Activated CD8-positive, alpha-beta T cell treated with anti-CD3 and anti-CD28 coated beads for 36 hours (primary cell): ENCODE results near the gene EDC4. TPM values are rescaled to one million over a fixed set of nuclear protein-coding genes. Genes with fewer than 3 reads are reported as not detected.

Experiments used
- ATAC-seq: fragments of 200-7000 bp; cut with Tn5 transposase; one replicate; pipeline ENCODE4 v1.10.0; 2021; ENCODE audit warnings: mild to moderate bottlenecking, moderate library complexity
- CTCF ChIA-PET: fragments of 350-600 bp; sonication (Branson Sonifier 250); formaldehyde crosslinking; loops from one replicate; lab custom pipeline; 2021; ENCODE audit warnings: antibody characterized with exemption; lab: Charles Lee
- POLR2A ChIA-PET: fragments of 350-600 bp; sonication (Branson Sonifier 250); formaldehyde crosslinking; loops from one replicate; lab custom pipeline; 2021; ENCODE audit warnings: antibody characterized with exemption; lab: Charles Lee
- DNase-seq: peaks from one replicate; pipeline ENCODE4 v3.0.0-alpha.2; 2020
- H3K27ac Mint-ChIP-seq: one replicate; pipeline ENCODE4 v1.8.0; 2021; ENCODE audit warnings: mild to moderate bottlenecking, mixed read lengths
- H3K27me3 Mint-ChIP-seq: one replicate; pipeline ENCODE4 v1.8.0; 2021; ENCODE audit warnings: mixed read lengths
- H3K36me3 Mint-ChIP-seq: one replicate; pipeline ENCODE4 v1.8.0; 2021; ENCODE audit warnings: low read depth, mixed read lengths
- H3K4me1 Mint-ChIP-seq: one replicate; pipeline ENCODE4 v1.8.0; 2021; ENCODE audit warnings: low read depth, mixed read lengths
- H3K4me3 Mint-ChIP-seq: one replicate; pipeline ENCODE4 v1.8.0; 2021; ENCODE audit warnings: mild to moderate bottlenecking, moderate library complexity, mixed read lengths
- H3K9me3 Mint-ChIP-seq: one replicate; pipeline ENCODE4 v1.8.0; 2021; ENCODE audit warnings: mixed read lengths
- intact Hi-C: fragments of 100-400 bp; cut with micrococcal nuclease; formaldehyde crosslinking; loops from one replicate; pipeline ENCODE4 v1.10.0; 2022
- total RNA-seq, 2 experiments: library from RNA; stranded (reverse); gene quantifications; one replicate each; pipeline ENCODE4 v1.2.3, GENCODE V29; 2021
- TF ChIP-seq, protein P1 (sequence below): fragments of 200-600 bp; IDR thresholded peaks from one replicate; pipeline ENCODE4 v1.8.0; 2022; ENCODE audit warnings: antibody characterized with exemption, mild to moderate bottlenecking

Gene EDC4
- total RNA-seq, 2 experiments from 2014 or later, result 78.7 to 90.9 TPM

DNA sequence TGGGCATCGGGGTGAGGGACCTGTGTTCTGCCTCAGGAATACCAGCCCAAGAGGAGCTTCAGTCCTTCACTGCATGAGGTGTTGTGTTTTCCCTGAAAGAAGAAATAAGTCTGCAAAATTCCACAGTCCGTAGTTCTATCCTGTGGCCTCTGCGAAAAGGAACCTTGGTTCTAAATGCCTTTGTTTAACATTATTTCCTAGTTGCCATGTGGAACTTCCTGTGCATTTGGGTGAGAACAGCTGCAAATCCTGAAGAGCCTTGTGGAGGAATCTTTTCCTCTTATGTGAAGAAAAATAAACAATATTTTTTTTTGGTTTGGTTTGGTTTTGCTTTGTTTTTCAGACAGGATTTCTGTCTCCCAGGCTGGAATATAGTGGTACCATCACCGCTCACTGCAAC is 30.0 kb downstream of the EDC4 start:
- ChIA-PET CTCF (interaction anchor here (1.0 to 7.2 kb wide), 4 partner anchors 18 to 86 kb away, joined by 3 to 45 read pairs (median 6); partner anchors contain the start of gene NRN1L), POLR2A (no interaction called here)
- H3K36me3 Mint-ChIP-seq, result no peaks in the 10 kb centered on the region
- ATAC-seq (no peak), DNase-seq (no peak)
- H3K27ac Mint-ChIP-seq, result peak overlapping the region; percentile 3
- no peaks in the 10 kb centered on the region for H3K27me3 Mint-ChIP-seq
- H3K4me1 Mint-ChIP-seq, result peaks cover 10% of the 10 kb centered on the region
- H3K4me3 Mint-ChIP-seq, result no peak overlapping the region
- intact Hi-C loops, result no loop called here
- no peaks in the 10 kb centered on the region for H3K9me3 Mint-ChIP-seq
- TF ChIP-seq, protein P1, sequence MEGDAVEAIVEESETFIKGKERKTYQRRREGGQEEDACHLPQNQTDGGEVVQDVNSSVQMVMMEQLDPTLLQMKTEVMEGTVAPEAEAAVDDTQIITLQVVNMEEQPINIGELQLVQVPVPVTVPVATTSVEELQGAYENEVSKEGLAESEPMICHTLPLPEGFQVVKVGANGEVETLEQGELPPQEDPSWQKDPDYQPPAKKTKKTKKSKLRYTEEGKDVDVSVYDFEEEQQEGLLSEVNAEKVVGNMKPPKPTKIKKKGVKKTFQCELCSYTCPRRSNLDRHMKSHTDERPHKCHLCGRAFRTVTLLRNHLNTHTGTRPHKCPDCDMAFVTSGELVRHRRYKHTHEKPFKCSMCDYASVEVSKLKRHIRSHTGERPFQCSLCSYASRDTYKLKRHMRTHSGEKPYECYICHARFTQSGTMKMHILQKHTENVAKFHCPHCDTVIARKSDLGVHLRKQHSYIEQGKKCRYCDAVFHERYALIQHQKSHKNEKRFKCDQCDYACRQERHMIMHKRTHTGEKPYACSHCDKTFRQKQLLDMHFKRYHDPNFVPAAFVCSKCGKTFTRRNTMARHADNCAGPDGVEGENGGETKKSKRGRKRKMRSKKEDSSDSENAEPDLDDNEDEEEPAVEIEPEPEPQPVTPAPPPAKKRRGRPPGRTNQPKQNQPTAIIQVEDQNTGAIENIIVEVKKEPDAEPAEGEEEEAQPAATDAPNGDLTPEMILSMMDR, result no peak

DNA sequence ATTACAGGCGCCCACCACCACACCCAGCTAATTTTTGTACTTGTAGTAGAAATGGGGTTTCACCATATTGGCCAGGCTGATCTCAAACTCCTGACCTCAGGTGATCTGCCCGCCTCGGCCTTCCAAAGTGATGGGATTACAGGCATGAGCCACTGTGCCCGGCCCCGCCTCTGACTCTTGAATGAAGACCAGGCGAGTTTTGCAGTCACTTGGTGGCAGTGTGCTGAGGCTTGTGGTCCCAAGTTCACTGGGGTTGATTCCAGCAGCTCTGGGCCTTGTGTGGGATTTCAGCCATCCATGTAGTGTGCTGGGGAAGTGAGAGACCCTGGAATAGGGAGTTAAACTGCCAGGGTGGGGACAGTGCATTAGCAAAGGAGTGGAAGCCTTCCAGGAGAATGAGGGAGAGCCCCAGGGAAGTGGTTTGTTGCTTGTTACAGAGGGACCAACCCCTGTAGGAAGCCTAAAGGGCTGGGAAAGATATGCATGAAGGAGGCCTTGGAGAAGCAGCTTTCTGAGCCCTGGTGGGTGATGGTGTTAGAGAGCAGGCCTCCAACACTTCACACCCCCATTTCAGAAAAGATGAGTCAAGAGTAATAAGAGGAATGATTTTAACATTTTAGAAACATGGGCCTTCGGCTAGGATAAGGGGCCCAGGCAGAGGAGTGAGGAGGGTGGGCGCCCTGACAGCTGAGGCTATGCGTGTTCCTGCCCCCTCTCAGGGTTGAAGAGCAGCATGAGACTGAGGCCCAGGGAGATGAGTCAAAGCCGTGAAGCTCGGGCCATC is 34.7 kb downstream of the EDC4 start:
- ChIA-PET CTCF (interaction anchor here (0.8 to 7.2 kb wide), 6 partner anchors 14 to 91 kb away, joined by 3 to 45 read pairs (median 3); partner anchors contain the start of genes NRN1L and PSKH1), POLR2A (interaction anchor here (1.0 to 1.7 kb wide), 3 partner anchors 21 to 28 kb away, joined by 3 to 6 read pairs (median 4); no protein-coding TSS in a partner anchor)
- TF ChIP-seq, protein P1, result no peak
- no peaks in the 10 kb centered on the region for H3K9me3 Mint-ChIP-seq
- H3K36me3 Mint-ChIP-seq, result peaks cover 2% of the 10 kb centered on the region
- no peak for DNase-seq
- H3K4me1 Mint-ChIP-seq, result peaks cover 22% of the 10 kb centered on the region
- intact Hi-C loops, result no loop called here
- peak overlapping the region; percentile 50 for H3K27ac Mint-ChIP-seq
- no peak overlapping the region for H3K4me3 Mint-ChIP-seq
- ATAC-seq, result peak; percentile 43
- H3K27me3 Mint-ChIP-seq, result no peaks in the 10 kb centered on the region

DNA sequence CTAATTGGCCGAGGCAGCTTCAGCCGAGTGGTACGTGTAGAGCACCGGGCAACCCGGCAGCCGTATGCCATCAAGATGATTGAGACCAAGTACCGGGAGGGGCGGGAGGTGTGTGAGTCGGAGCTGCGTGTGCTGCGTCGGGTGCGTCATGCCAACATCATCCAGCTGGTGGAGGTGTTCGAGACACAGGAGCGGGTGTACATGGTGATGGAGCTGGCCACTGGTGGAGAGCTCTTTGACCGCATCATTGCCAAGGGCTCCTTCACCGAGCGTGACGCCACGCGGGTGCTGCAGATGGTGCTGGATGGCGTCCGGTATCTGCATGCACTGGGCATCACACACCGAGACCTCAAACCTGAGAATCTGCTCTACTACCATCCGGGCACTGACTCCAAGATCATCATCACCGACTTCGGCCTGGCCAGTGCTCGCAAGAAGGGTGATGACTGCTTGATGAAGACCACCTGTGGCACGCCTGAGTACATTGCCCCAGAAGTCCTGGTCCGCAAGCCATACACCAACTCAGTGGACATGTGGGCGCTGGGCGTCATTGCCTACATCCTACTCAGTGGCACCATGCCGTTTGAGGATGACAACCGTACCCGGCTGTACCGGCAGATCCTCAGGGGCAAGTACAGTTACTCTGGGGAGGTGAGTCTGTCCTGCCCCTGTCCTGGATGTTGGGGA is 36.3 kb downstream of the EDC4 start:
- H3K27ac Mint-ChIP-seq, result peak overlapping the region; percentile 11
- peaks cover 2% of the 10 kb centered on the region for H3K36me3 Mint-ChIP-seq
- ChIA-PET POLR2A (interaction anchor here (1.5 to 1.7 kb wide), 2 partner anchors 25 to 26 kb away, joined by 6 to 8 read pairs; partner anchors contain the start of gene NRN1L), CTCF (interaction anchor here (1.1 to 7.2 kb wide), 2 partner anchors 9 to 24 kb away, joined by 3 to 45 read pairs; partner anchors contain the start of gene NRN1L)
- H3K9me3 Mint-ChIP-seq, result no peaks in the 10 kb centered on the region
- no peak overlapping the region for H3K4me3 Mint-ChIP-seq
- TF ChIP-seq, protein P1, result no peak
- intact Hi-C loops, result no loop called here
- H3K27me3 Mint-ChIP-seq, result no peaks in the 10 kb centered on the region
- no peak for DNase-seq
- H3K4me1 Mint-ChIP-seq, result peaks cover 22% of the 10 kb centered on the region
- no peak for ATAC-seq

GRCh38 chr16:67910158-67910557 is 37.3 kb downstream of the EDC4 start:
- H3K36me3 Mint-ChIP-seq, result peaks cover 2% of the 10 kb centered on the region
- H3K4me1 Mint-ChIP-seq, result peaks cover 22% of the 10 kb centered on the region
- TF ChIP-seq, protein P1, result no peak
- no peak overlapping the region for H3K4me3 Mint-ChIP-seq
- DNase-seq (peak; percentile 72), ATAC-seq (peak; percentile 99)
- CTCF ChIA-PET, result interaction anchor here (0.7 to 2.1 kb wide), 6 partner anchors 19 to 558 kb away, joined by 3 to 18 read pairs (median 4); partner anchors contain the start of gene NRN1L
- peak overlapping the region; percentile 34 for H3K27ac Mint-ChIP-seq
- no peaks in the 10 kb centered on the region for H3K9me3 Mint-ChIP-seq
- POLR2A ChIA-PET, result interaction anchor here (0.6 to 1.6 kb wide), 4 partner anchors 14 to 106 kb away, joined by 3 to 4 read pairs (median 4); partner anchors contain the start of gene DPEP2NB
- intact Hi-C loops, result no loop called here
- H3K27me3 Mint-ChIP-seq, result no peaks in the 10 kb centered on the region
